T-helper 2 cell (primary cell): Measurements from ENCODE around the gene IL4R.
"Not testable (repeated sequence)": the region's sequence is repeated elsewhere in the genome, so short reads cannot be mapped to it uniquely, and the experiment has no call there.

ENCODE experiments used
- DNase-seq, 5 experiments: peaks; one replicate each; pipeline versions ENCODE4 v3.0.0 to v3.0.0-alpha.2; 2012 to 2022

IL4R gene

DNA sequence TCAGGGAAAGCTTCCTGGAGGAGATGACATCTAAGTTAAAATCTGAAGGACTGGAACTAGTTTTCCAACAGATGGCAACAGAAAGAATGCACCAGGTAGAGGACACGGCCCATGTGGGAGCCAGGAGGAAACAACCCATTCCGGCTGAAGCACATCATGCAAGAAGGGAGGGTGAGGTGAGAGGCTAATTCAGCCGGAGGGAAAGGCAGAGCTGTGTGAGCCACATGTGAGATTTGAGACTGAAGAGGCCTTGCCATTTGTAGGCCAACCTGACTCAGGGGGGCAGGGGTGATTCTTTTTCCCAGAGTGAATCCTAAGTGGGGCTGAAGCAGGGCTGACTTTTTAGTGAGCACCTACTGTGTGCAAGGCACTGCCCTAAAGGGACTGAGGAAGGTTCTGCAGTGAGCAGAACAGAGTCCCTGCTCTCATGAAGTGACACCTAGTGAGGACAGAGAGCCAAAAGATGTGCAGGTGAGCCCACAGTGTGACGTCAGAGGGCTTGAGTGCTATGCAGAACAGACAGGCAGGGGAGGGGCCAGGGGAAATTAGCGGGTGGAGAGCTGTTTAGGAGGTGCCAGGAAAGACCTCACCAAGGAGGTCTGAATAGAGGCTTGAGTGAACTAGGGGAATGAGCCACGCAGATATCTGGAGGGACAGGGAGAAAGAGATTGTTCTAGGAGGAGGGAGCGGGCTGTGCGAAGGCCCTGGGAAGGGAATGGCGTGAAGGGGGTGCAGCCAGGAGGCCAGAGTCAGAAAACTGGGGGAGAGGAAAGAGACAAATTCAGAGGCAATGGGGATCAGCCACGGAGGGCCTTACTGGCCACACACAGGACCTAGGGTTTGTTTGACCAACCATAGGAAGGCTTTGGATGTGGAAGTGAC is 68.4 kb downstream of the IL4R start:
- no peak for DNase-seq

DNA sequence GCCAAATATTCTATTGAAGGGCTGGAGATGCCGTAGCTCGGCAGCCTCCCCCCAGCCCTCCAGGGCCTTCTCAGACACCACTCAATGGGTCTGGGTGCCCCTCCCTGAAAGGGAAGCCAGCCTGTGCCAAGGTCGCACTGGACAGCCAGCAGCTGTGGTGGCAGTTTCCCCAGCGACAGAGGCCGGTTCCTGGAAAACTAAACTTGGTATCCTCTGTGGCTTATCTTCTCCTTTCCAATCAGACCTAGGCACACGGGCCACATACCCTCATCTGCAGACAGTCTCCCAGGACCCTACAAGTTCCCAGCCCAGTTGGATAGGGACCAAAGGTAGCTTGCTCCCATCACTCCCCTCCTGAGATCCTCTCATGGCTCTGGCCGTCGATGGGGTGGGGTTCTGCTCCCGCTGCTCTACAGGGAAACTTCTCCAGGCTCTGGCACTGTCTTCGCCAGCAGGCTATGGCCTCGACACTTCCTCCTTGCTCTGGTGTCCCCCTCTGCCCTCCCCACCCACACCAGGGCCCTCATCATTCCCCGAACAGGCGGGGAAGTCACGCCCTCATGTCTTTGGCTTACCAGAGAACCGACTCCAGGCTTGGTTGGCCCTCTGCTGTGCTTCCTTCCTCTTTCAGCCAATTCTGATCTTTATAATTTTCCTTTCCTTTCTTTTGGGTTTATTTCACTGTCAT is 69.9 kb downstream of the IL4R start:
- DNase-seq: no peak

DNA sequence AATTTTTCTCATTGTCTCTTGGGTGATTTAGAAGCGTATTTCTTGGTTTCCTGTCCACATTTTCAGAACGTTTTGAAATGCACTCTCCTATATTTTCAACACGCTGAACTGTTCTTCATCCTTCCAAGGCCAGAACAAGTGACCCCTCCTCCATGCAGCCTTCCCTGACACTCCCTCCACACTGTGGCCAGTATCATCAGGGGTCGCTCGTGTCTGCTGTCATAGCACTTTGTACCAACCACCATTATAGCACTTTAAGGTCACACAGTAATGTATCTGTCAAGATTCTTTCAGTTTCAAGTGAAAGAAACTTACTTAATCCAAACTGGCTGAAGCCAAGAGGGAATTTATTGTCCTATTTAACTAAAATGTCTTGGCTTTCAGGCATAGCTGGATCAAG is 70.7 kb downstream of the IL4R start:
- no peak for DNase-seq

DNA sequence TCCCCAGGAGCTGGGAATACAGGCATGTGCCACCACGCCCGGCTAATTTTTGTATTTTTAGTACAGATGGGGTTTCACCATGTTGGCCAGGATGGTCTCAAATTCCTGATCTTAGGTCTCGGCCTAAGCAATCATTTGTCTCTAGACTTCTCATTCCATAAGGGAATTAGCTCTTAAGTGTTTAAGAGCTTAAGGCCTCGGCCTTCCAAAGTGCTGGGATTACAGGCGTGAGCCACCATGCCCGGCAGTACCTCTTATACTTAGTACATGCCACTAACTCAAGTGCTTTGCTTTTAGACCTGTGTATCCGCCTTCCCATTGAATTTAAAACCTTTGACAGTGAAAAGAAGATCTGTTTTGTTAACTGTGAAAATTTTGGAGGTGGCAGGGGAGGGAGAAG is 71.6 kb downstream of the IL4R start:
- no peak for DNase-seq

DNA sequence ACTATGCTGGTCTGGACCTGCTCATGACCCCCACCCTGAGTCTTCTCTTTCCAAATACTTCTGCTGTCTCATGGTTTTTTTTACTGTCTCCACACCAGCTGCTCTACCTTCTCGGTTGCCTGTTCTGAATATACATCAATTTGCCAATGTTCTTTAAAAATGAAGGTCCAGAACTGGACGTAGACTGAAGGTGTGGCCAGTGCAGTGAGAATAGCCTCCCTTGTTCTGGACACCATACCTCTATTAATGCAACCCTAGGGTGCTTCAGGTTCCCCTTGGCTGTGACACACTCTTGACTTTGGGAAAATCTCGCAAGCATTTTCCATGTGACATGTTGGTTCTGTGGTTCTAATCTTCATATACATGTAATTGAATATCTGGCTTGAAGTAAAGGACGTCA is 72.9 kb downstream of the IL4R start:
- DNase-seq: no peak

DNA sequence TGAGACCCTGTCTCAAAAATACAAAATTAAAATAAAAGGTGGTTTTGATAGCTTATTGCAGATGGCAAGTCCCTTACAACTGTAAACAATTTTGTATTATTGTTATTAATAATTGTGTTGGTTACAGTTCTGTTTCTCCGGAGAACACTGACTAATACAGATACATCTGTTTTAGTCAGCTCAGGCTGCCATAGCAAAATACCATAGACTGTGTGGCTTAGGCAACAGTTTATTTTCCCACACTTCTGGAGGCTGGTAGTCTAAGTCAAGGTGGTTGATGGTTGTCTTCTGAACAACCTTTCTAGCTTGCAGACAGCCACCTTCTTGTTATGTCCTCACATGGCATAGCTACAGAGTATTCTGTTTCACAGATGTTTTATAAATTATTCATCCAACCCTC is 74.0 kb downstream of the IL4R start:
- DNase-seq: peak in 1 of 5 experiments; percentile 90

DNA sequence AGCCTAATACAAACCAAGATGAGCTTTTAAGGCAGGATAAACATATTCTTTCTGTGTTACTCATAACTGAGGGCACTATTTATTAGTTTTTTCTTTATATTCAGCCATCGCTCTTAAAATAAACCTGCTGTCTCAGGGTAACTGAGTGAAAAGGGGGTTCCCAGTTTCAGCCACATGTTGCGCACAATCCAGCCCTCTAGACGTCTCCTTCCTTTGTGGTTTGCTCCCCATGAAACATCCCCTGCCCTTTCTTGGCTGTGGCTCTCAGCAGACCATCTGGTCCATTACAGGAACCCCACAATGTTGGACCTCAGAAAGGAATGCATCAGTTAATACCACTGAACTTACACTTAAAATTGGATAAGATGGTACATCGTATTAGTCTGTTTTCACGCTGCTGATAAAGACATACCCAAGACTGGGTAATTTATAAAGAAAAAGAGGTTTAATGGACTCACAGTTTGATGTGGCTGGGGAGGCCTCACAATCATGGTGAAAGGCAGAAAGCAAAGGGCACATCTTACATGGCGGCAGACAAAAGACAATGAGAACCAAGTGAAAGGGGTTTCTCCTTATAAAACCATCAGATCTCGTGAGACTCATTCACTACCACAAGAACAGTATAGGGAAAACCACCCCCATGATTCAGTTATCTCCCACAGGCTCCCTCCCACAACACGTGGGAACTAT is 75.6 kb downstream of the IL4R start:
- DNase-seq: no peak

DNA sequence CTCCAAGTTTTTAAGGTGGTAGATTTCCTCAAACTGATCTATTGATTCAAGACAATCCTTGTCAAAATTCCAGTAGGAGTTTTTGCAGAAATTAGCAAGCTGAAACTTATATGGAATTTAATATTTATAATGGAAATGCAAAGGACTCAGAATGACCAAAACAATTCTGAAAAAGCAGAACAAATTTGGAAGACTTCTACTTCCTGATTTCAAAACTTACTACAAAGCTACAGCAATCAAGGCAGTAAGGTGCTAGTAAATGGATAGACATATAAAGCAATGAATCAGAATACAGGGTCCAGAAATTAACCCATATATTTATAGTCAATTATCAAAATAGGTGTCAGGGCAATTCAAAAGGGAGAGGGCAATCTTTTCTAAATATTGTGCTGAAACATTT is 76.4 kb downstream of the IL4R start:
- no peak for DNase-seq

DNA sequence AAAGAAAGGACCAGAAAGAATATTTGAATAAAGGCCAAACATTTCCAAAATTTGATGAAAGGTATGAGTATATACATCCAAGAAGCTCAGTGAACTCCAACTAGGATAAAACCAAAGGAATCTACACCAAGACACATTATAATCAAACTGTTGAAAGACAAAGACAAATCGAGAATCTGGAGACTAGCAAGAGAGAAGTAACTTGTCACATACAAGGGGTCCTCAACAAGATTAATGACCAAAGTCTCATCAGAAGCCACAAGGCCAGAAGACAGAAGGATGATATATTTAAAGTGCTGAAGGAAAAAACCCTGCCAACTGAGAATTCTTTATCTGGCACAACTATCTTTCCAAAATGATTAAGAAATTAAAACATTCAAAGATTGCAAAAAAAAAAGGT is 78.9 kb downstream of the IL4R start:
- DNase-seq: no peak

DNA sequence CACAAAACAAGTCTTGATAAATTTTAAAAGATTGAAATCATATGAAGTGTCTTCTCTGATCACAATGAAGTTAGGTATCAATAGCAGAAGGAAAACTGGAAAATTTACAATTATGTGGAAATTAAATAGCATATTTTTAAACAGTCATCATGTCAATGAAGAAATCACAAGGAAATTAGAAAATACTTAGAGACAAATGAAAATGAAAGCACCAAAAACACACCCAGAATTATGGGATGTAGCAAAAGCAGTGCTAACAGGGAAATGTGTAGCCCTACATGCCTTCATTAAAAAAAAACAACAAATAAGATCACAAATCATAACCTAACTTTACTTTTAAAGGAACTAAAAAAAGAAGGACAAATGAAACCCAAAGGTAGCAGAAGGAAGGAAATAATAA is 80.7 kb downstream of the IL4R start:
- DNase-seq: no peak

DNA sequence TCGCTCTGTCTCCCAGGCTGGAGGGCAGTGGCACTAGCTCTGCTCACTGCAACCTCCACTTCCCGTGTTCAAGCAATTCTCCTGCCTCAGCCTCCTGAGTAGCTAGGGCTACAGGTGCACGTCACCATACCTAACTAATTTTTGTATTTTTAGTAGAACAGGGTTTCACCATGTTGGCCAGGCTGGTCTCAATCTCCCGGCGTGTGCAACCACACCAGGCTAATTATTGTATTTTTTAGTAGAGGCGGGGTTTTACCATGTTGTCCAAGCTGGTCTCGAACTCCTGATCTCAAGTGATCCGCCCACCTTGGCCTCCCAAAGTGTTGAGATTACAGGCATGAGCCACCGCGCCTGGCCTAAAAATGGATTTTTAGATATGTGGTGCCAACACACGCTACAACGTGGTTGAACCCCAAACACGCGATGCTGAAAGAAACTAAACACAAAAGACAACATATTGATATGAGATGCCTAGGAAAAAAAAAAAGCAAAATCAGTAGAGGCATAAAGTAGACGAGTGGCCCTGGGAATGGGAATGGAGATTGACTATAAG is 84.6 kb downstream of the IL4R start:
- not testable (repeated sequence) for DNase-seq

DNA sequence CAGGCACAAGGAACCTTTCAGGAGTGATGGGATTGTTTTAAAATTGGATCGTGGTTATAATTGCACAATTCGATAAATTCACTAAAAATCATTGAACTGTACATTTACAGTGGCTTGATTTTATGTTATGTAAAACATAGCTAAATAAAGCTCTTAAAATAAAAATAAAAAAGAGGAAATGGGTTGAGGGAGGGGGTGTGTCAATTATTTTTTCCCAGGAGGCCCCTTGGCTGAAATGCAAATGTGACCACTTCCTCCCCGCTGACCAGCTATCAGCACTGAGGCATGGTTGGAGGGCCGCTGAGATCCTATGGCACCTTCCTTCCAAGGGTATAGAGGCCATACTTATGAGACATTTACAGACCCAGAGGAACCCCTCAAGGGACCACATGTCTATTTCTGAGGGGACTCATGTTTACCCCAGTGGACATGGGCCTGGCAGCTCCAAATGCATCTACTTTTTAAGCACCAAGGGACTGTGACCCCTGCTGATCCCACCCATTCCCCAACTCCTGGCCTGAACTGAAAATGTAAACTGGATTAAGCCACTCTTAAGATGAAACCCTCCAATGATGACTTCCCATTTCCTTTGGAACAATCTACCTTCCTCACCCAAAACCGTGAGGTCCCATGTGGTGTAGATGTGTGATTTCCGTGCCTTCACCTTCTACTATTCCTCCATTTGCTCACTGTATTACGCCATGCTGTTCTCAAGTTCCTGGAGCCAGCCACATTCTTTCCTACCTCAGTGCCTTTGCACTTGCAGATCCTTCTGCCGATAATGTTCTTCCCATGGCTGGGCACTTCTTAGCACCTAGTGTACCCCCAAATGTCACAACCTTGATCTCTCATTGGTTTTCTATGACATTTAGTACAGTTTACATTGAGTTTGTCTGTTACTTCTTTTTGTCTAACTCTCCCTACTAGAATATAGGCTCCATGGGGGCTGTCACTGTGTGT is 85.4 kb downstream of the IL4R start:
- no peak for DNase-seq

DNA sequence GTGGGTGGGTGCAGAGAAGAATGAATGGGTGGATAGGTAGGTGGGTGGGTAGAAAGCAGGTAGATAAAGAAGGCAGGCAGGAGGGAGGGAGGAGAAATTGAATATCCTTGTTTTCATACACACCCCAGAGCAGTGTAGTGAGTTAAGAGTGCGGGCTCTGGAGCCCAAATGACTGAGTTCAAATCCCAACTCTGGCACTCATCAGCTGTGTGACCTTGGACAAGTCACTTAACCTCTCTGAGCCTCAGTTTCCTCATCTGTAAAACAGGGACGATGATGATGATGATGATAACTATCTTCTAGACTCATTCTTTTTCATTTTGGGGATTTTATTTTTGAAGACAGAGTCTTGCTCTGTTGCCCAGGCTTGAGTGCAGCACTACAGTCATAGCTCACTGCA is 86.2 kb downstream of the IL4R start:
- no peak for DNase-seq

DNA sequence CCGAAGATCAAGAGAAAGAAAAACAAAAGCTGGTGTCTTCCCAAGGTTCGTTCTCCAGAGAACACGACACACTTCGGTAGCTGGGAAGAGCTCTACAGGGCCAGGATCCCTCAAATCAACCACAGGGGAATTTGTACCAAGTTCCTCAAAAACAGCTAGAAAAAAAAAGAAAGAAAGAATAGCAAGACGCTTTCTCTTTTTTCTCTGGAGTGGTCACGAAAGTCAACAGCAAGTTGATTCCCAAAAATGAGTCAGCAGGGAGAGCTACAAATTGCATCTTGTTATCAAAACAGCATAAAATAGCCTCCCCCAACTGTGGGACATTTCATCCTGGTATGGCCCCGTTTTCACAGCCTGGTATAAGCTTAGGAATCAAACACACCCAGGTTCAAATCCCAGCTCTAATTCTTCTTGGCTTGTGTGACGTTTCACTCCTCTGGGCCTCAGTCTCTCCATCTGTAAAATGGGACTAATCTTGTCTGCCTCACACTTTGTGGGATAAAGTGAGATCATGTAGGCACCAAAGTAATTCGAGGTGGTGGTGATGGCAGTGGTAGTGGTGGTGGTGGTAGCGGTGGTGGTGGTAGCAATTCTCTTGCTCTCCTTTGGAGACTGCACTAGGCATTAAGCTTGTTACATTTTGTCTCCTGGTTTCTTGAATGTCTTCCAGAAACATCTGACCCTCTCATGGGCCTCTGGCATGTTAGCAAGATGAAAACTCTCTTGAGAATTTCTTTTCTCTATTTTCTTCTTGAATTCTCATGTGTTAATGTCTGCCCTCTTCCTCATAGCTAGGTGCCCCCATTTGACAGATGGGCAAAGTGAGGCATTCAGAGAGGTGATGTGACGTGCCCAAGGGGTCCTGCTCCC is 87.2 kb downstream of the IL4R start:
- DNase-seq: no peak

DNA sequence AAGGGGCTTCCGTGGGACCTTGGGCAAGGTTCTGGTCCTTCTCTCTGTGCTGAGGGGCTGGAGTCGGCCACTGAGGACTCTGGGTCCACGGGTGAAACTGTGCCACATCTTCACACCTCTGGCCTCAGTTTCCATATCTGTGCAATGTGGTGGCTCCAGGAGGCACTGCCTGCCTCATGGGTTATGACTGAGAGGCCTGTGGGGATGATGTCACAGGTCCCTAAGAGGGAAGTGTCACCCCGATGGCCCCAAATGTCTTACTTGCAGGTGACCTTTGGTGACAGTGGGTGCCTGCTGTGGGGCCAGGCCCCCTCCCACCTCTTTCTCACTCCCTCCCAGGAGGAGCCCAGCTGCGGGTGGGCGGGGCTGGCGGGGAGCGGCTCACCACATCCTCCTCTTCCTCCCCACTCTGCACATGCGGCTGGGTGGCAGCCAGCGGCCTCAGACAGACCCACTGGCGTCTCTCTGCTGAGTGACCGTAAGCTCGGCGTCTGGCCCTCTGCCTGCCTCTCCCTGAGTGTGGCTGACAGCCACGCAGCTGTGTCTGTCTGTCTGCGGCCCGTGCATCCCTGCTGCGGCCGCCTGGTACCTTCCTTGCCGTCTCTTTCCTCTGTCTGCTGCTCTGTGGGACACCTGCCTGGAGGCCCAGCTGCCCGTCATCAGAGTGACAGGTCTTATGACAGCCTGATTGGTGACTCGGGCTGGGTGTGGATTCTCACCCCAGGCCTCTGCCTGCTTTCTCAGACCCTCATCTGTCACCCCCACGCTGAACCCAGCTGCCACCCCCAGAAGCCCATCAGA is 88.2 kb downstream of the IL4R start, which contains the start of gene IL21R:
IL21R (plus strand) TSS at position 407 of the 801 bp plus-strand sequence. CDS start 27,898 bp downstream, outside the sequence.
- DNase-seq: peak; percentile 64 to 99 (median 77)

DNA sequence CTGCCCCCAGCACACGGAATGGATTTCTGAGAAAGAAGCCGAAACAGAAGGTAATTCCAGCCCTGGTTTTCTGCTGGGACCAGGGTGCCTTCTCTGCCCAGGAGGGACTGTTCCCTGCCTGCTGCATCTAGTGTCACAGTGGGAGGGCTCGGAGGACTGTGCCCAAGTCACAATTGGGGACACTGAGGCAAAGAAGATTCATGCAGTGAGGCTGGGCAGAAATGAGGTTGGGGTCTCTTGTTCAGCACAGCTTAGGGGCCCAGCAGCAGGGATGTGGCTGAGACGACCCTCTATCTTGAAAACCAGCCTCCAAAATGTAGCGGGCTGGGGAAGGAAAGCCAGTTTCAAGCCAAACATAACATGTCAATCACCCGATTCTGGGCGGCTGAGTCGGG is 88.8 kb downstream of the IL4R start:
- no peak for DNase-seq

DNA sequence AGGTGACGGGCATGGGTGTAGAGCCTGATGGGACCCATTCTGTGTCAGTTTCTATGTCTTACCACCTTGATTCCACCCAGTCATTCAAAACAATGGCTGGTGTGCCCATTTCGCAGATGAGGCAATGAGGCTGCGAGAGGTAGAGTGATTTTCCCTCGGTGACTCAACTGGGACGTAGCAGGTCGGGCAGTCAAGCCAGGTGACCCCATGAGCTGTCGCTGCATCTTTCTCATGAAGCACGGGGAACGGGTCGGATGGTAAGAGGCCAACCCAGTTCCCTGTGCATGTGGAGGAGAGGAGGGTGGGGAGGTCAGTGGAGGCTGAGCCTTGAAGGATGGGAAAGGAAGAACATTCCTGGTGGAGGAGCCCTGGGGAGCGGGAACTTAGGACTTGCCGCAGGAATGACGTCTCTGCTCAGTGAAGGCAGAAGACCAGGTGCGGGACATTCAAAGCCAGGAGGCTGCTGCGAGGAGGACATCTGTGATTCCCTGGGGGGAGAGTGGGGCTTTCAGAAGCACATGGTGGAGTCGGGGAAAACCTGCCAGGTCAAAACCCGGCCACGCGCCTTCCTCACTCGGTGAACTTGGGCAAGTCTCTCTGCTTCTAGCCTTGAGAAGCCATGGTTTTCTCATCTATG is 89.3 kb downstream of the IL4R start:
- DNase-seq: peak in 2 of 5 experiments; percentile 27 to 69

DNA sequence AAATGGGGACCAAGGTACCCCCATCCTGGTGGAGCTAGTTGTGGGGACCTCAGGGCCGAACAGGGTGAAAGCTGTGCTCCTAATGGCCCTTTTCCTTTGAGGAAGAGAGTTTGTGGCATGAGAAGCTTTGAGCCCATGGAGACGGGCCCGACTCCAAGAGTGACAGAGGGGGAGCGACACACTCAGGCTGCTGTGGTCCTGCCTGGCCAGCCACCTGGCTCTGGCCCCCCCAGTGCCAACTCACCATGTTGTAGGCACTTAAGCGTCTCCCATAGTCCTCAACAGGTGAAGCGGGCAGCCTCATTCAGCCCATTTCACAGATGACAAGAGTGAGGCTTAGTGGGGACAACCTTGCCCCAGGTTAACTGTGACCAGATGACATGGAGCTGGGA is 89.8 kb downstream of the IL4R start:
- no peak for DNase-seq

DNA sequence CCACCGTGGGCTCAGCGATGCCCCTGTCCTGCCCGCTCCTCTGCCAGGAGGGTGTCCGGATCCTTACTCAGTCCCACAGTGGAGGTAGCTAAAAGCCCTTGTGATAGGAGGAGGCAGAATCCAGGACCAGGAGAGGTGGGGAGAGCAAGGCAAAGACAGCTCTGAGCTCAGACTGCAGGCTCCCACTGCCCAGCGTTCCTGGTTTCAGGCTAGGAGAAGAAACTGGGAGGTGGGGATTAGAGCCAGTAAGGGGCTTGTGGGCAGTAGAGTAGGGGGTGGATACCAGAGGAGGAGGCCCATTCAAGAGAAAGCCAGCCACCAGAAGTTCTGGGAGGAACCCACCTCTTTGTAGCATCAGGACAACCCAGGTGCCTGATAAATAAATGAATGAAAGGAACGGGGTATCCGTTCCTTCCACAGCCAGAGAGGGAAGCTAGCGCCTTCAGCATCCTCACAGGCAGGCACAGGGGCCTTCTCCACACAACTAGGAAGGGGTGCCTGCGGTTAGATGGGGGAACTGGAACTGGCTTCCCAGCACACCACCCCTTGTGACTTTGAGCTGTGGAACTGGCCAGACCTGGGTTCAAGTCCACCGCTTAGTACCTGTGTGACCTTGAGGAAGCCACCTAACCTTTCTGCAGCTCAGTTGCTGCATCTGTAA is 90.5 kb downstream of the IL4R start:
- DNase-seq: peak in 1 of 5 experiments; percentile 54
